WI38 (cell line): ENCODE measurements around the gene MRPS27.

Source experiments
- H3K4me3 ChIP-seq: 2 replicates; pipeline ENCODE4 v1.5.1; 2011; ENCODE audit warnings: low read depth, mild to moderate bottlenecking, control low read depth, low read length
- TF ChIP-seq, protein P1 (sequence below): IDR thresholded peaks from 2 replicates; pipeline ENCODE4 v1.5.1; 2012; ENCODE audit warnings: low read depth, mild to moderate bottlenecking, control low read depth, low read length

Gene MRPS27

DNA sequence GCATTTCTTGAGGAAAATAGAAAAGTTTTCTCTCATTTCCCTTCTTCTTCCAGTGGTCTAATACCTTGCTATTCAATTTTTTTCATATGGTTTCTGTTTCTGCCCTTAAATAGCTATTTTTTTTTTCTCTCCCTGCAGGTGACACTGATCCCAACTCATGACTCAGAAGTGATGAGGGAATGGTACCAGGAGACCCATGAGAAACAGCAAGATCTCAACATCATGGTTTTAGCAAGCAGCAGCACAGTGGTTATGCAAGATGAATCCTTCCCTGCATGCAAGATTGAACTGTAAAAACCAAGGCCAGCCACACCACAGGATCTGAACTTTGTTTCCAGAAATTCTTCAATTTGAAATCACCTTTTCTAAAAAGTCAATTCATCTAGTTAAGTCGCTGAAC, 115.1 kb downstream of the MRPS27 start:
- H3K4me3 ChIP-seq = no peak overlapping the region
- TF ChIP-seq, protein P1, sequence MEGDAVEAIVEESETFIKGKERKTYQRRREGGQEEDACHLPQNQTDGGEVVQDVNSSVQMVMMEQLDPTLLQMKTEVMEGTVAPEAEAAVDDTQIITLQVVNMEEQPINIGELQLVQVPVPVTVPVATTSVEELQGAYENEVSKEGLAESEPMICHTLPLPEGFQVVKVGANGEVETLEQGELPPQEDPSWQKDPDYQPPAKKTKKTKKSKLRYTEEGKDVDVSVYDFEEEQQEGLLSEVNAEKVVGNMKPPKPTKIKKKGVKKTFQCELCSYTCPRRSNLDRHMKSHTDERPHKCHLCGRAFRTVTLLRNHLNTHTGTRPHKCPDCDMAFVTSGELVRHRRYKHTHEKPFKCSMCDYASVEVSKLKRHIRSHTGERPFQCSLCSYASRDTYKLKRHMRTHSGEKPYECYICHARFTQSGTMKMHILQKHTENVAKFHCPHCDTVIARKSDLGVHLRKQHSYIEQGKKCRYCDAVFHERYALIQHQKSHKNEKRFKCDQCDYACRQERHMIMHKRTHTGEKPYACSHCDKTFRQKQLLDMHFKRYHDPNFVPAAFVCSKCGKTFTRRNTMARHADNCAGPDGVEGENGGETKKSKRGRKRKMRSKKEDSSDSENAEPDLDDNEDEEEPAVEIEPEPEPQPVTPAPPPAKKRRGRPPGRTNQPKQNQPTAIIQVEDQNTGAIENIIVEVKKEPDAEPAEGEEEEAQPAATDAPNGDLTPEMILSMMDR = no peak

DNA sequence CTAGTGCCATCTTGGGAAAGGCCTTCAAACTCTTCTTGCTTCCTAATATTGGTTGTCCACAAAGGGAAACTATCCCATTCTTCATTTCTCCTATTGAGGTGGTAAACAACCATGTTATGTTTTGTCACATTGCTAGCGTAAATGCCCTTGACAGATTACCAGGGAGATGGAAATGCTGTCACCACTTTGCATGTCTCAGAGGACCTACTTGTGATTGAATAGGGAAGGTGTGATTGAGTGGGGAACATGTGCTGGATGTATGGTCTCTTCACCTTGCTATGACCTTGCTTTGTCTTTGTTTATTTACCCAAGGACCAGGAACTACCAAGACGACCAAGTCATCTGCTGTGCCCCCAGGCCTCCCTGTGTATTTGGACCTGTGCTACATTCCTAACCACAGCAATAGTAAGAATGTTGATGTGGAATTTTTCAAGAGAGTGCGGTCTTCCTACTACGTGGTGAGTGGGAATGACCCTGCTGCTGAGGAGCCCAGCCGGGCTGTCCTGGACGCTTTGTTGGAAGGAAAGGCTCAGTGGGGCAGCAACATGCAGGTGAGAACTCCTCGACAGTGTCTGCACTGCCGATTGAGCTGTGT, 116.7 kb downstream of the MRPS27 start:
- TF ChIP-seq, protein P1 = no peak
- no peak overlapping the region for H3K4me3 ChIP-seq

DNA sequence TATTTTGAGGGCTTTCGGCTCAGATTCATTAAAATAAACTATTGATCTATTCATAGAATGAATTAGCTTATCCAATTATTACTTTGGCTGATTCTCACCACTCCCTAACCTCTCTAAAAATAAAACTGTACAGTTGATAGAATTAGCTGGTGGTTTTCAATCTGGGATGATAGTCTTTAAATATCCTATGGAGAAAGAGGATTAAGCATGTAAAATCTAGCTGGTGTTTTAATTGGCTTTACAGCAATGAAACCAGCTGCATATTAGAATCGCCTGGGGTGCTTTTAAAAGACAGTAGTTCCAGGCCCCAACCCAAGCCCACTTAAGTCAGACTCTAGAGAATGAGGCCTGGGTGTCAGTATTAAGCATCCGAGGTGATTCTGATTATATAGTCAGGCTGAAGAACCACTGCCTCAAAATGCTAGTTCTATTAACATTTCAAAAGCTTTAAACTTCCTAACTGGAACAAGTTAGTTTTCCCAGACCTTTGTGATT, 117.7 kb downstream of the MRPS27 start:
- TF ChIP-seq, protein P1 = no peak
- no peak overlapping the region for H3K4me3 ChIP-seq

DNA sequence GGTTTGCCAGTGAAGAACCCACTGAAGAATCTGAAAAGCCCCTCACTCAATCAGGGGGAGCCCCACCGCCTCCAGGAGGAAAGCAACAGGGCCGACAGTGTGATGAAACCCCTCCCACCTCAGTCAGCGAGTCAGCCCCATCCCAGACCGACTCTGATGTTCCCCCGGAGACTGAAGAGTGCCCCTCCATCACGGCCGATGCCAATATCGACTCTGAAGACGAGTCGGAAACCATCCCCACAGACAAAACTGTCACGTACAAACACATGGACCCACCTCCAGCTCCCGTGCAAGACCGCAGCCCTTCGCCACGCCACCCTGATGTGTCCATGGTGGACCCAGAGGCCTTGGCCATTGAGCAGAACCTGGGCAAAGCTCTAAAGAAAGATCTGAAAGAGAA, 120.4 kb downstream of the MRPS27 start:
- H3K4me3 ChIP-seq = no peak overlapping the region
- TF ChIP-seq, protein P1 = no peak

DNA sequence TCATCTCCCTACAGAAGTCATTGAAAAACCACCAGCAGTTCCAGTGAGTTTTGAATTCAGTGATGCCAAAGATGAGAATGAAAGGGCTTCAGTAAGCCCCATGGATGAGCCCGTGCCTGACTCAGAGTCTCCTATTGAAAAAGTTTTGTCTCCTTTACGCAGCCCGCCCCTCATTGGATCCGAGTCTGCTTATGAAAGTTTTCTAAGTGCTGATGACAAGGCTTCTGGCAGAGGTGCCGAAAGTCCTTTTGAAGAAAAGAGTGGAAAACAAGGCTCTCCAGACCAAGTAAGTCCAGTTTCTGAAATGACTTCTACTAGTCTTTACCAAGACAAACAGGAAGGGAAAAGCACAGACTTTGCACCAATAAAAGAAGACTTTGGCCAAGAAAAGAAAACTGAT, 122.6 kb downstream of the MRPS27 start:
- H3K4me3 ChIP-seq = no peak overlapping the region
- TF ChIP-seq, protein P1 = no peak

DNA sequence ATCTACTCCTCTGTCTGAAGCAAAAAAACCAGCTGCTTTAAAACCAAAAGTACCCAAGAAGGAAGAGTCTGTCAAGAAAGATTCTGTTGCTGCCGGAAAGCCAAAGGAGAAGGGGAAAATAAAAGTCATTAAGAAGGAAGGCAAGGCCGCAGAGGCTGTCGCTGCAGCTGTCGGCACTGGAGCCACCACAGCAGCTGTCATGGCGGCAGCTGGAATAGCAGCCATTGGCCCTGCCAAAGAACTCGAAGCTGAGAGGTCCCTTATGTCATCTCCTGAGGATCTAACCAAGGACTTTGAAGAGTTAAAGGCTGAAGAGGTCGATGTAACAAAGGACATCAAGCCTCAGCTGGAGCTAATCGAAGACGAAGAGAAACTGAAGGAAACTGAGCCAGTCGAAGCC, 124.5 kb downstream of the MRPS27 start:
- TF ChIP-seq, protein P1 = no peak
- H3K4me3 ChIP-seq = no peak overlapping the region

DNA sequence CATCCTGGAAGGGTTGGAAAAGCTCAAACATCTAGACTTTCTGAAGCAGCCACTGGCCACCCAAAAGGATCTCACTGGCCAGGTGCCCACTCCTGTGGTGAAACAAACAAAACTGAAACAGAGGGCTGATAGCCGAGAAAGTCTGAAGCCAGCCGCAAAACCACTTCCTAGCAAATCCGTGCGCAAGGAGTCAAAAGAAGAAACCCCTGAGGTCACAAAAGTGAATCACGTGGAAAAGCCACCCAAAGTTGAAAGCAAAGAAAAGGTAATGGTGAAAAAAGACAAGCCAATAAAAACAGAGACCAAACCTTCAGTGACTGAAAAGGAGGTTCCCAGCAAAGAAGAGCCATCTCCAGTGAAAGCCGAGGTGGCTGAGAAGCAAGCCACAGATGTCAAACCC, 125.2 kb downstream of the MRPS27 start:
- TF ChIP-seq, protein P1 = no peak
- H3K4me3 ChIP-seq = no peak overlapping the region
